ENCODE data around the gene USP13. TPM values are rescaled to one million over a fixed set of nuclear protein-coding genes. Genes with fewer than 3 reads are reported as not detected.

Gene USP13
- total RNA-seq, 1 experiment from 2014 or later: 22.7 TPM

DNA sequence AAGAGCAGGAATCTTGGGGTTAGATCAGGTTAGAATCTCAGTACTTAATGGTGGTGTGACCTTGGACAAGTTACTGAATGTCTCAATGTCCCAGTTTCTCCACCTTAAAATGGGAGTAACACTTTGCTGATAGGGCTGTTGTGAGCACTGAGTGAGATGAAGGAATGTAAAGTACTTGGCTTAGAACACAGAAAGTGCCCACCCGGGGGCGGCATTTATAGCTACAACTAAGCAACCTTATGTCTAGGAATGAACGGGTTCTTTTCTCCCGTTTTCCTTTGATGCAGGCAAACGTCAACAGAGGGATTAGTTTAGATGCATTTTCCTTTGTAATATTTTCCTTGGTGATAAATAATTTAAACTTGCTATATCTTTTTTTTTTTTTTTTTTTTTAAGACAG, 176.6 kb downstream of the USP13 start:
- intact Hi-C loops (cut with micrococcal nuclease): no loop called here
- Histone ChIP-seq H3K27me3 (ENCODE audit: insufficient read depth, low read length) (no peaks in the 10 kb centered on the region; the same call in 1 of the 2 replicates), H3K9me2 (ENCODE audit: insufficient read depth) (no peaks in the 10 kb centered on the region), H3K27ac (ENCODE audit: low read depth, low read length) (no peak overlapping the region), H3K79me2 (ENCODE audit: insufficient read depth, low read length) (no peaks in the 10 kb centered on the region), H2AFZ (ENCODE audit: low read depth, low read length, poor library complexity, severe bottlenecking) (no peak overlapping the region), H3K4me3 (replicated peaks in 1 of 2; ENCODE audit: low read depth in 1 of 2, low read length in 2 of 2) (no peak overlapping the region), H3K9me3 (ENCODE audit: control insufficient read depth in 1 of 2, insufficient read depth in 1 of 2, low read depth in 1 of 2, low read length in 2 of 2) (no peaks in the 10 kb centered on the region), H3K36me3 (ENCODE audit: control insufficient read depth in 1 of 2, insufficient read depth in 2 of 2, low read length in 2 of 2) (no peaks in the 10 kb centered on the region), H3K4me2 (ENCODE audit: low read length) (no peak overlapping the region), H3K9ac (ENCODE audit: low read length) (no peak overlapping the region), H4K20me1 (ENCODE audit: insufficient read depth) (no peaks in the 10 kb centered on the region), H3K4me1 (ENCODE audit: control insufficient read depth in 1 of 2, insufficient read depth in 2 of 2, low read length in 2 of 2) (no peaks in the 10 kb centered on the region)
- ChIA-PET RAD21 (ENCODE audit: low non-redundant PET in 1 of 2, low total read pairs in 2 of 2, uncharacterized antibody in 2 of 2, unreplicated experiment in 2 of 2) (no interaction called here), POLR2A (no interaction called here), CTCF (no interaction called here)
- BruUV-seq (replicated peaks): no TSS peak
- TF ChIP-seq EZH2phosphoT487 (IDR thresholded peaks at IDR 0.05; ENCODE audit: borderline replicate concordance) (no peak), POLR2A (IDR thresholded peaks at IDR 0.05; ENCODE audit: borderline replicate concordance, extremely low read depth, insufficient read depth, insufficient read length) (no peak)
- TF ChIP-seq, protein P1, sequence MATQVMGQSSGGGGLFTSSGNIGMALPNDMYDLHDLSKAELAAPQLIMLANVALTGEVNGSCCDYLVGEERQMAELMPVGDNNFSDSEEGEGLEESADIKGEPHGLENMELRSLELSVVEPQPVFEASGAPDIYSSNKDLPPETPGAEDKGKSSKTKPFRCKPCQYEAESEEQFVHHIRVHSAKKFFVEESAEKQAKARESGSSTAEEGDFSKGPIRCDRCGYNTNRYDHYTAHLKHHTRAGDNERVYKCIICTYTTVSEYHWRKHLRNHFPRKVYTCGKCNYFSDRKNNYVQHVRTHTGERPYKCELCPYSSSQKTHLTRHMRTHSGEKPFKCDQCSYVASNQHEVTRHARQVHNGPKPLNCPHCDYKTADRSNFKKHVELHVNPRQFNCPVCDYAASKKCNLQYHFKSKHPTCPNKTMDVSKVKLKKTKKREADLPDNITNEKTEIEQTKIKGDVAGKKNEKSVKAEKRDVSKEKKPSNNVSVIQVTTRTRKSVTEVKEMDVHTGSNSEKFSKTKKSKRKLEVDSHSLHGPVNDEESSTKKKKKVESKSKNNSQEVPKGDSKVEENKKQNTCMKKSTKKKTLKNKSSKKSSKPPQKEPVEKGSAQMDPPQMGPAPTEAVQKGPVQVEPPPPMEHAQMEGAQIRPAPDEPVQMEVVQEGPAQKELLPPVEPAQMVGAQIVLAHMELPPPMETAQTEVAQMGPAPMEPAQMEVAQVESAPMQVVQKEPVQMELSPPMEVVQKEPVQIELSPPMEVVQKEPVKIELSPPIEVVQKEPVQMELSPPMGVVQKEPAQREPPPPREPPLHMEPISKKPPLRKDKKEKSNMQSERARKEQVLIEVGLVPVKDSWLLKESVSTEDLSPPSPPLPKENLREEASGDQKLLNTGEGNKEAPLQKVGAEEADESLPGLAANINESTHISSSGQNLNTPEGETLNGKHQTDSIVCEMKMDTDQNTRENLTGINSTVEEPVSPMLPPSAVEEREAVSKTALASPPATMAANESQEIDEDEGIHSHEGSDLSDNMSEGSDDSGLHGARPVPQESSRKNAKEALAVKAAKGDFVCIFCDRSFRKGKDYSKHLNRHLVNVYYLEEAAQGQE (IDR thresholded peaks at IDR 0.05; ENCODE audit: low read depth): no peak
- TF ChIP-seq, protein P2, sequence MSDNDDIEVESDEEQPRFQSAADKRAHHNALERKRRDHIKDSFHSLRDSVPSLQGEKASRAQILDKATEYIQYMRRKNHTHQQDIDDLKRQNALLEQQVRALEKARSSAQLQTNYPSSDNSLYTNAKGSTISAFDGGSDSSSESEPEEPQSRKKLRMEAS (IDR thresholded peaks at IDR 0.05): no peak
- no peak for DNase-seq (ENCODE audit: low read depth, low spot score)
- ATAC-seq: no peak

DNA sequence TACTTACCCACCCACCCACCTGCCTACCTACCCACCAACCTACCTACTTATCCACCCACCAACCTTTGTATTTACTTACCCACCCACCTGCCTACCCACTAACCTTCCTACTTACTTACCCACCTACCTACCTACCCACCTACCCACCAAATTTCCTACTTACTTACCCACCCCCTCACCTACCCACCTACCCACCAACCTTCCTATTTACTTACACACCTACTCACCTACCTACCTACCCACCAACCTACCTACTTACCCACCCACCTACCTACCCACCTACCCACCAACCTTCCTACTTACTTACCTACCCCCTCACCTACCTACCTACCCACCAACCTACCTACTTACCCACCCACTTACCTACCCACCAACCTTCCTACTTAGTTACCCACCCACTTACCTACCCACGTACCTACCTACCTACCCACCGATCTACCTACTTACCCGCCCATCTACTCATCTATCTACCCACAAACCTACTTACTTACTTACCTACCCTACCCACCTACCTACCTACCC, 179.6 kb downstream of the USP13 start:
- CTCF ChIA-PET: no interaction called here
- no peaks in the 10 kb centered on the region for H3K79me2 ChIP-seq (ENCODE audit: insufficient read depth, low read length)
- intact Hi-C loops (cut with micrococcal nuclease): no loop called here
- H3K4me1 ChIP-seq (ENCODE audit: control insufficient read depth in 1 of 2, insufficient read depth in 2 of 2, low read length in 2 of 2): no peaks in the 10 kb centered on the region
- H4K20me1 ChIP-seq (ENCODE audit: insufficient read depth): no peaks in the 10 kb centered on the region
- H3K4me3 ChIP-seq (replicated peaks in 1 of 2; ENCODE audit: low read depth in 1 of 2, low read length in 2 of 2): no peak overlapping the region
- no peak for ATAC-seq
- no peak overlapping the region for H2AFZ ChIP-seq (ENCODE audit: low read depth, low read length, poor library complexity, severe bottlenecking)
- H3K36me3 ChIP-seq (ENCODE audit: control insufficient read depth in 1 of 2, insufficient read depth in 2 of 2, low read length in 2 of 2): no peaks in the 10 kb centered on the region
- RAD21 ChIA-PET (ENCODE audit: low non-redundant PET in 1 of 2, low total read pairs in 2 of 2, uncharacterized antibody in 2 of 2, unreplicated experiment in 2 of 2): no interaction called here
- H3K27ac ChIP-seq (ENCODE audit: low read depth, low read length): no peak overlapping the region
- H3K27me3 ChIP-seq (ENCODE audit: insufficient read depth, low read length): no peaks in the 10 kb centered on the region; the same call in 1 of the 2 replicates
- BruUV-seq (replicated peaks): no TSS peak
- H3K9me2 ChIP-seq (ENCODE audit: insufficient read depth): 0 out of 2 replicates have a peak, but pooled peaks cover 6% of the 10 kb centered on the region
- H3K9me3 ChIP-seq (ENCODE audit: control insufficient read depth in 1 of 2, insufficient read depth in 1 of 2, low read depth in 1 of 2, low read length in 2 of 2): no peaks in the 10 kb centered on the region
- no peak for DNase-seq (ENCODE audit: low read depth, low spot score)
- POLR2A ChIA-PET: no interaction called here
- no peak overlapping the region for H3K4me2 ChIP-seq (ENCODE audit: low read length)
- no peak for TF ChIP-seq SIN3A (IDR thresholded peaks at IDR 0.05; ENCODE audit: low read depth)
- TF ChIP-seq EZH2 (IDR thresholded peaks at IDR 0.05): no peak
- TF ChIP-seq ZNF274 (IDR thresholded peaks at IDR 0.05; ENCODE audit: low read depth, low read length): no peak
- TF ChIP-seq EGR1 (IDR thresholded peaks at IDR 0.05; ENCODE audit: low read depth): no peak
- TF ChIP-seq TCF7L2 (IDR thresholded peaks at IDR 0.05; ENCODE audit: borderline replicate concordance, extremely low read depth, insufficient read depth, insufficient read length): no peak
- TF ChIP-seq, protein P3, sequence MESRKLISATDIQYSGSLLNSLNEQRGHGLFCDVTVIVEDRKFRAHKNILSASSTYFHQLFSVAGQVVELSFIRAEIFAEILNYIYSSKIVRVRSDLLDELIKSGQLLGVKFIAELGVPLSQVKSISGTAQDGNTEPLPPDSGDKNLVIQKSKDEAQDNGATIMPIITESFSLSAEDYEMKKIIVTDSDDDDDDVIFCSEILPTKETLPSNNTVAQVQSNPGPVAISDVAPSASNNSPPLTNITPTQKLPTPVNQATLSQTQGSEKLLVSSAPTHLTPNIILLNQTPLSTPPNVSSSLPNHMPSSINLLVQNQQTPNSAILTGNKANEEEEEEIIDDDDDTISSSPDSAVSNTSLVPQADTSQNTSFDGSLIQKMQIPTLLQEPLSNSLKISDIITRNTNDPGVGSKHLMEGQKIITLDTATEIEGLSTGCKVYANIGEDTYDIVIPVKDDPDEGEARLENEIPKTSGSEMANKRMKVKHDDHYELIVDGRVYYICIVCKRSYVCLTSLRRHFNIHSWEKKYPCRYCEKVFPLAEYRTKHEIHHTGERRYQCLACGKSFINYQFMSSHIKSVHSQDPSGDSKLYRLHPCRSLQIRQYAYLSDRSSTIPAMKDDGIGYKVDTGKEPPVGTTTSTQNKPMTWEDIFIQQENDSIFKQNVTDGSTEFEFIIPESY (IDR thresholded peaks at IDR 0.05; ENCODE audit: extremely low read depth, insufficient replicate concordance, low read length): no peak
- no peak for TF ChIP-seq CEBPB (IDR thresholded peaks at IDR 0.05; ENCODE audit: low read depth)
- no peak for TF ChIP-seq SRF (IDR thresholded peaks at IDR 0.05; ENCODE audit: low read depth)
- H3K9ac ChIP-seq (ENCODE audit: low read length): no peak overlapping the region

All from HCT116 (cell line).